GM21786 (cell line): Measurements from ENCODE around the gene ST7L.

ENCODE experiments used
- ATAC-seq: cut with Tn5 transposase; IDR thresholded peaks from one replicate; pipeline ENCODE4 v1.9.1; 2021; ENCODE audit not compliant: unreplicated experiment

ST7L gene

GRCh38 chr1:112618114-112618720 lies 724 bp downstream of the ST7L start:
- ATAC-seq, result no peak

DNA sequence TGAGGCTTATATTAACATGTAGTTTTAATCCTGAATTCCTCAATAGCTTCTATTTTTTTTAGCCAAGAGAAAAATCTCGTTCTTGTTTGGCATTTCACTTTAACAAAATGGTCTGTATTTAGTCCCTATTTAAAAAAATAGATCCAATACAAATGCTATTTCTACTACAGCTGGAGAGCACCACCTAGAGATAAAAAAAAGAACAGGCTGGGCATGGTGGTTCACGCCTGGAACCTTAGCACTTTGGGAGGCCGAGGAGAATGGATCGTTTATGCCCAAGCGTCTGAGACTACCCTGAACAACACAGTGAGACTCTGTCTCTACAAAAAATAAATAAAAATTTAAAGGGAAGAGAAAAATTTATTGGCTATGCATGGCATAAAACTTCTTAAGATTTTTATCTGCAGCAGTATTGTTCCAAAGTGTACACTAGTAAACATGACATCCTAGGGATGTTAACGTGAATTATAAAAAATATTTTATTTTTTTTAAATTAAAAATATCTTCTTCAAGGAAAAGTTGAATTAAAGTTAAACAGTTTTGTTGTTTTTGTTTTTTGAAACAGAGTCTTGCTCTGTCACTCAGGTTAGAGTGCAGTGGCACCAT lies 4.4 kb downstream of the ST7L start:
- no peak for ATAC-seq

- ATAC-seq, result no peak
Observed at GRCh38 chr1:112605633-112606327, 13.2 kb downstream of the ST7L start.

- ATAC-seq, result no peak
Observed at GRCh38 chr1:112603541-112603940, 15.4 kb downstream of the ST7L start.

DNA sequence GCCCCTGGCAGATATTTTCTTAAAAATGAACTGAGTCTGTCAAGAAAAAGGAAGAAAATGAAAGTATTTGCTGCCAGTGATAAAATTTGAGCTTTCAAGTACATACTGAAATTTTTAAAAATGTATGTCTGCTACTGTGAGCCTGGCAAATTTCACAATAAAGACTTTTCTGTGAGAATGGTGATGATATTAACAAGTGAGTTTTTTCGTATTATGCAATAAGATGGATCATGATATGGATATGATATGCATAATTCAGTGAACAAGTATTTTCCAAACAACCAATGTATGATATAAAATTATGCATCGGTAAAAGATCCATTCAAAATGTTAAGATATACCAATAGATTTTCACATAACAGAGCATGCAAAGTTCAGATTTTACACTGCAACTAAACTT lies 15.9 kb downstream of the ST7L start:
- ATAC-seq, result no peak

DNA sequence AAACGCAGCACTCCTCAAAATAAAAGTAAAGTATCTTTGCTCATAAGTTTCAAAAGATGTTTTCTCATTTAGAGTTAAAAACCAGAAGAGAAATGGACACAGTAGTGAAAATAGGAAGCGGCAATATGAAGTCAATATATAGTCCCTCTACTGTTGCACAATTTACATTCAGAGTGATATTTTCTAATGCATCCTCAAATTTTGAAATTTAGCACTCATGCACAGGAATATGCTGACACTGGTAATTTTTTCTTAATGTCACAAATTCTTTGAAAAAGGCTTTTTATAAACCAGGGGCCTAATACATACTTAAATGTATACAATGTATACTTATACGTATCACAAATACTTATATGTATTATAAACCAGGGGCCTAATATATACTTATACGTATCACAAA lies 19.5 kb downstream of the ST7L start:
- no peak for ATAC-seq

GRCh38 chr1:112594208-112594876 lies 24.6 kb downstream of the ST7L start:
- ATAC-seq, result no peak

DNA sequence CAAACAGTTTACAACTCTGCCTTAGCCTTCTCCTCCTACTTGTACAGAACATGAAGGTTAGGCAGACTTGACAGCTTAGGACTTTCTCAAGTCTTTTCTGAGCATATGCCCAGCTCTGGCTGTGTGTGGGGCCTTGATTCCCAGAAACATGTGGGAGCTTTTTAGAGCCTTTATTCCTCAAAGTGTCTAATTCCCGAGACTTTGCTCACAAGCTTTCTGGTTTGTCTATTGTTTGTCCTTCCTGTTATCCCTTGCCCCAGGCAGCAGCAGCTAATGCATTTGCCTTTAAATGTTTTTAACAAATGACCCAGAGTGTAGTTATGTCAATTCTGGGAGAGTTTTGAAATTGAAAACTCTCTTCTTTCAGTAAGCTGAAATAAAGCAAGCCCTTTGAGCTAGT lies 29.2 kb downstream of the ST7L start:
- no peak for ATAC-seq

- no peak for ATAC-seq
Observed at GRCh38 chr1:112583366-112583765, 35.6 kb downstream of the ST7L start.

DNA sequence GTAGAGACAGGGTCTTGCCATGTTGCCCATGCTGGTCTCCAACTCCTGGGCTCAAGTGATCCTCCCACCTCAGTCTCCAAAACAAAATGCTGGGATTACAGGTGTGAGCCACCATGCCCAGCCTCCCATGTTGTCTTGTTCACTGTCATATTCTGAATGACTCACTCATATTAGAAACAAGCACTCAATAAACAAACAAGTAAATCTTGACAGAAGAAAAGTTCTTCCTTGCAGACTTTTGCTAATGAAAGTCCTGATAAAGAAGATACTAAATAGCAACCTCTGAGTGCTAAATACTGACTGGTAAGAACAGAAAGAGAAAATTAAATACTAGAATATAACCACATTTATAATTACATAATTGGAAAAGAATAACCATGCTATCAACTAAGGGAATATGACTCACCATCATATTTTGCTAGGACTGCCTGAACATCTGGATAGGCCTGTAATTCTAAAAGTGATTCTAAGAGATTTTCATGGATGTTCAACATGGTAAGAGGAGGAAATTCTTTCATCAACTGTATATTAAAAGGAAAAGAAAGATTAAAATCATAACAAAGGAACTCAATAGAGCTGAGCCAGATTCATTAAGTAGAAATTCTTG lies 37.3 kb downstream of the ST7L start:
- no peak for ATAC-seq

- no peak for ATAC-seq
Observed at GRCh38 chr1:112579801-112580510, 39.0 kb downstream of the ST7L start.

DNA sequence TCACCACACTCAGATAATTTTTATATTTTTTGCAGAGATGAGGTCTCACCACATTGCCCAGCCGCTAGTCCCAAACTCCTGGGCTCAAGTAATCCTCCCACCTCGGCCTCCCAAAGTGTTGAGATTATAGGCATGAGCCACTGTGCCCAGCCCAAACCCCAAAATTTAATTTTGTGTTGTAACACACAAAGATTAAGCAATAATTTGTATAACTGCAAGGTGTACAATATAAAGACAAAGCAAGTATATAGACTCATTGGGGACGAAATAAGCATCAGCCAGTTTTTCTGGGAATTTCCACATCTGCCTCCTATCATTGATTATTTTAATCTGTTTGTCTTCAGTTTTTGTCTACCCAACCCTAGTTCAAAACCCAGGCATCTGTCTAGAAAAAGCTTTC lies 42.7 kb downstream of the ST7L start:
- ATAC-seq, result no peak

GRCh38 chr1:112575154-112575804 lies 43.7 kb downstream of the ST7L start:
- no peak for ATAC-seq

DNA sequence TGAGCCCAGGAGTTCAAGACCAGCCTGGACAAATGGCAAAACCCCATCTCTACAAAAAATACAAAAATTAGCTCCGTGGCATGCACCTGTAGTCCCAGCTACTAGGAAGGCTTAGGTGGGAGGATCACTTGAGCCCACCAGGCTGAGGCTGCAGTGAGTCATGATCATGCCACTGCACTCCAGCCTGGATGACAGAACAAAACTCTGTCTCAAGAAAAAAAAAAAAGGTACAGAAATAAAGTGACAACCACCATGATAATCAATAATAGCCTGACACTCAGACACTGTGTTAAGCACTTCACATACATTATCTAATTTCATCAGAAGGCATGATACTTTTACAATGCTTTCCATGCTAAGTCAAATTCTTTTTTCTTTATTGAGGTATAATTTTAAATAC lies 53.1 kb downstream of the ST7L start:
- no peak for ATAC-seq

DNA sequence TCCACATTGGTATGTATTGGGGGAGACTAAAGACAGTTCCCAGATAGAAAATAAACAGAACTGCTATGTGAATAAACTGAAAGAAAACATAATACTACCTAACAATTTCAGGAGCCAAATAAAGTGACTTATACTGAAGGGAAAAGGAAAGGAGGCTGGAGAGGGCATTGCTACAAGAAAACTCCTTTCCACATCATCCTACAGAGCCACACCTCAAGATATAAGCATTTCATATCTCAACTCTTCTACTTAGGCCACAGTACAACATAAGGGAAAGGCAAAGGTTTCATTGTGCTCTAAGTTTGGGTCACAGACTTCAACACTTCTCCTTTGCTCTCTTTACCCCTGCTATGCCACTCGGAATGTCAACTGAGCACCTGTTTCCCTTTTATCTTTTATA lies 54.9 kb downstream of the ST7L start:
- ATAC-seq, result no peak

- no peak for ATAC-seq
Observed at GRCh38 chr1:112563341-112563740, 55.6 kb downstream of the ST7L start.

DNA sequence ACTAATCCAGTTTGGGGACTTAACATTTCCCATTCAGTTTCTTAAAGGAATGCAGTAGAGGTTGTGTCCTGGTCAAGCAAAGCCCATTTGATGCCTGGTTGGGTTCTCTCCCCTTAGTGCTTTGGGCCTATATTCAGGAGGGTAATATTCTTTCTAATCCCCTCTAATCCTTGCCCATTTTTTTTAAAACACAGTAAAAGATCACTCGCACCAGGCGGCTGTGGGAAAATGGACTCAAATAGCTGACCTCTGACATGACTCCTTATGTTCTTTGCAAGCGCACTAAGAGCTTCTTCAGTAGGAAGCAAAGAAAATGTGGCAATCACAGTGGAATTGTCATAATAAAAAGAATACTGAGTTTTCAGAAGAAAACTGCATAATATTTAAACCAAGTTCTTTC lies 60.3 kb downstream of the ST7L start:
- no peak for ATAC-seq

- no peak for ATAC-seq
Observed at GRCh38 chr1:112557385-112557784, 61.6 kb downstream of the ST7L start.

DNA sequence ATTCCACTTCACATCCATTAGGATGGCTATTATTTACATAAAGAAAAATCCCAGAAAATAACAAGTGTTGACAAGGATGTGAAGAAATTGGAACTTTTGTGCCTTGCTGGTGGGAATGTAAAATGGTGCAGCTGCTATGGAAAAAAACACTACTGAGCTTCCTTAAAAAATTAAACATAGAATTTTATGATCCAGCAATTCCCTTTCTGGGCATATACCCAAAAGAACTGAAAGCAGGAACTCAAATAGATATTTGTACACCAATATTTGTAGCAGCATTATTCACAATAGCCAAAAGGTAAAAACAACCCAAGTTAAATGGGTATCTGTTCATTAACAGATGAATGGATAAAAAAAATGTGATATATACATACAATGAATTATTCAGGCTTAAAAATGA lies 64.5 kb downstream of the ST7L start:
- ATAC-seq, result no peak

DNA sequence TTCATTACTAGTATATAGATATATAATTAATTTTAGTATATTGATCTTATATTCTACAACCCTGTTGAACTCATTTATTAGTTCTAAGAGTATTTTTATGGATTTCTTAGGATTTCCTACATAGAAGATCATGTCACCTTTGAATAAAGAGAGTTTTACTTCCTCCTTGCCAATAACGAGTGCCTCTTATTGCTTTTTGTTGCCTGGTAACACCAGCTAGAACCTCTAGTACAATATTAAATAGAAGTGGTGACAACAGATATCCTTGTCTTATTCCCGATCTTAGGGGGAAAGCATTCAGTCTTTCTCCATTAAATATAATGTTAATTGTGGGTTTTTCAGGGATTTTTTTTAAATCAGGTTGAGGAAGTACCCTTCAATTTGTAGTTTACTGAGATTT lies 69.4 kb downstream of the ST7L start:
- ATAC-seq, result no peak

GRCh38 chr1:112548547-112548946 lies 70.4 kb downstream of the ST7L start:
- ATAC-seq, result no peak
